Measurements from ENCODE around the gene EFHC2.

DNA sequence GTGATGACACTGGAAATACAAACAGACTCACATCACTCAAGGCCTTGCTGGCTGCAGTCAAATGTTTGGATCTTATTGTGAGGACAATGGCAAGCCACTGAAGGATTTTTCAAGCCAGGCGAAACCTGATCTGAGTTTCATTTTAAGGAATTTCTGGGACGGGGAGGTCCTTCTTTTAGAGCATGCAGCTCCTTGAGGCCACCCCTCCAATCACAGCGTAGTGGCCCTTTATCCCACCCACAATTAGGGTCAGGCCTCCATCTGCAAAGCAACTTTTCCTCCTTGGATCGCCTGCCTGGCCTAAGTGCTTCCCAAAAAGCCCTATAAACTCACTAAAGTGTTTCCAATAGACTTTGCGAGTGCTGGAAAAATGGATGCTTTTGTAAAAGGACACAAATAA is 115.5 kb downstream of the EFHC2 start:
- TF ChIP-seq, protein P1, sequence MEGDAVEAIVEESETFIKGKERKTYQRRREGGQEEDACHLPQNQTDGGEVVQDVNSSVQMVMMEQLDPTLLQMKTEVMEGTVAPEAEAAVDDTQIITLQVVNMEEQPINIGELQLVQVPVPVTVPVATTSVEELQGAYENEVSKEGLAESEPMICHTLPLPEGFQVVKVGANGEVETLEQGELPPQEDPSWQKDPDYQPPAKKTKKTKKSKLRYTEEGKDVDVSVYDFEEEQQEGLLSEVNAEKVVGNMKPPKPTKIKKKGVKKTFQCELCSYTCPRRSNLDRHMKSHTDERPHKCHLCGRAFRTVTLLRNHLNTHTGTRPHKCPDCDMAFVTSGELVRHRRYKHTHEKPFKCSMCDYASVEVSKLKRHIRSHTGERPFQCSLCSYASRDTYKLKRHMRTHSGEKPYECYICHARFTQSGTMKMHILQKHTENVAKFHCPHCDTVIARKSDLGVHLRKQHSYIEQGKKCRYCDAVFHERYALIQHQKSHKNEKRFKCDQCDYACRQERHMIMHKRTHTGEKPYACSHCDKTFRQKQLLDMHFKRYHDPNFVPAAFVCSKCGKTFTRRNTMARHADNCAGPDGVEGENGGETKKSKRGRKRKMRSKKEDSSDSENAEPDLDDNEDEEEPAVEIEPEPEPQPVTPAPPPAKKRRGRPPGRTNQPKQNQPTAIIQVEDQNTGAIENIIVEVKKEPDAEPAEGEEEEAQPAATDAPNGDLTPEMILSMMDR (IDR thresholded peaks at IDR 0.05 in 4 of 5, conservative IDR thresholded peaks at IDR 0.05 in 1 of 5), result no peak
- TF ChIP-seq POLR2A (IDR thresholded peaks at IDR 0.05), result no peak

All from gastrocnemius medialis (tissue), 4 donors.